Left lung (tissue), 10 donors: ENCODE data around the gene ITGA11. TPM values are rescaled to one million over a fixed set of nuclear protein-coding genes. Genes with fewer than 3 reads are reported as not detected.

Source experiments
- ATAC-seq: fragments of 200-7000 bp; cut with Tn5 transposase; one replicate; pipeline ENCODE4 v1.9.1; 2020; ENCODE audit warnings: moderate library complexity
- DNase-seq, 4 donors: peaks; one replicate each; pipeline ENCODE4 v3.0.0-alpha.2; 2013 to 2020
- H3K27ac ChIP-seq, 2 donors: fragments of 200-600 bp; sonication (generic) in 1 of 2; one replicate each; pipeline versions ENCODE4 v1.5.0 to v1.8.0; 2020 to 2021
- H3K27me3 ChIP-seq, 2 donors: fragments of 200-600 bp; sonication (generic) in 1 of 2; one replicate each; pipeline versions ENCODE4 v1.5.0 to v1.8.0; 2020 to 2021
- H3K36me3 ChIP-seq, 2 donors: fragments of 200-600 bp; sonication (generic) in 1 of 2; one replicate each; pipeline versions ENCODE4 v1.5.0 to v1.8.0; 2020 to 2021
- H3K4me1 ChIP-seq, 2 donors: fragments of 200-600 bp; one replicate each; pipeline ENCODE4 v1.8.0; 2021
- H3K4me3 ChIP-seq, 2 donors: fragments of 200-600 bp; sonication (generic) in 1 of 2; one replicate each; pipeline versions ENCODE4 v1.5.0 to v1.8.0; 2020 to 2021; ENCODE audit warnings: mild to moderate bottlenecking in 1 of 2
- H3K9me3 ChIP-seq, 2 donors: fragments of 200-600 bp; sonication (generic) in 1 of 2; one replicate each; pipeline versions ENCODE4 v1.5.0 to v1.8.0; 2020 to 2021
- intact Hi-C, 2 donors: fragments of 100-400 bp; cut with DNase I; formaldehyde crosslinking; loops; one replicate each; pipeline versions ENCODE4 v1.11.2 to v1.14.2; 2022
- polyA plus RNA-seq, 6 donors: library from polyadenylated mRNA; unstranded; fragments of 120-200 nt; gene quantifications; one replicate each; pipeline ENCODE4 v1.2.1, GENCODE V29; 2013; ENCODE audit not compliant: insufficient read length in 6 of 6
- total RNA-seq, 2 donors: library from RNA; stranded (reverse); fragmentation: NEBNext Ultra II Directional; extraction: Animal tissue kit (Norgen Biotek cat#: 25700); gene quantifications; one replicate each; pipeline ENCODE4 v1.2.1, GENCODE V29; 2021
- TF ChIP-seq, protein P1 (sequence below), 2 donors: fragments of 200-600 bp; sonication (generic) in 1 of 2; IDR thresholded peaks; one replicate each; pipeline versions ENCODE4 v1.5.0 to v1.8.0; 2021; ENCODE audit warnings: antibody characterized with exemption in 2 of 2
- donor health status: DM: no; HTN: yes; CAD: no.
- donor health status: DM: no; HTN: no; CAD: no.

ITGA11 gene
- total and polyA plus RNA-seq, 8 donors: 1.1 to 7.3 (median 1.8) TPM

DNA sequence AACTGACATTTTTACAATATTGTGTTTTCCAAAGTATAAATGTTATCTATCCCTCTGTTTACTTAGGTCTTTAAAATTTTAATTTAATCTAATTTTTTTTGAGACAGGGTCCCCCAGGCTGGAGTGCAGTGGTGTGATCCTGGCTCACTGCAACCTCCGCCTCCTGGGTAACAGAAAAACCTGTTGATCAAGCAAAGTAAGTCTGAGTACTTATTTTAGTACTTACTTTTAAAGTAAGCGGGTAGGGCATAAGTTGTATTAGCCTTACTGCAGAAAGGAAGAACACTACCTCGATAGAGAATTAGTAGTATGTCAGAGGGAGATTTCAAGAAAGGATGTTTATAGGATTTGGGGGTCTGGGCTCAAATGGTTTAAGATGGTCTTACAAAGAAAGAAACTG is 166.3 kb downstream of the ITGA11 start:
- no peaks in the 10 kb centered on the region for H3K4me1 ChIP-seq
- no peaks in the 10 kb centered on the region for H3K36me3 ChIP-seq
- TF ChIP-seq, protein P1, sequence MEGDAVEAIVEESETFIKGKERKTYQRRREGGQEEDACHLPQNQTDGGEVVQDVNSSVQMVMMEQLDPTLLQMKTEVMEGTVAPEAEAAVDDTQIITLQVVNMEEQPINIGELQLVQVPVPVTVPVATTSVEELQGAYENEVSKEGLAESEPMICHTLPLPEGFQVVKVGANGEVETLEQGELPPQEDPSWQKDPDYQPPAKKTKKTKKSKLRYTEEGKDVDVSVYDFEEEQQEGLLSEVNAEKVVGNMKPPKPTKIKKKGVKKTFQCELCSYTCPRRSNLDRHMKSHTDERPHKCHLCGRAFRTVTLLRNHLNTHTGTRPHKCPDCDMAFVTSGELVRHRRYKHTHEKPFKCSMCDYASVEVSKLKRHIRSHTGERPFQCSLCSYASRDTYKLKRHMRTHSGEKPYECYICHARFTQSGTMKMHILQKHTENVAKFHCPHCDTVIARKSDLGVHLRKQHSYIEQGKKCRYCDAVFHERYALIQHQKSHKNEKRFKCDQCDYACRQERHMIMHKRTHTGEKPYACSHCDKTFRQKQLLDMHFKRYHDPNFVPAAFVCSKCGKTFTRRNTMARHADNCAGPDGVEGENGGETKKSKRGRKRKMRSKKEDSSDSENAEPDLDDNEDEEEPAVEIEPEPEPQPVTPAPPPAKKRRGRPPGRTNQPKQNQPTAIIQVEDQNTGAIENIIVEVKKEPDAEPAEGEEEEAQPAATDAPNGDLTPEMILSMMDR (IDR thresholded peaks at IDR 0.05): no peak
- DNase-seq (no peak), ATAC-seq (no peak)
- intact Hi-C loops: no loop called here
- H3K4me3 ChIP-seq: no peak overlapping the region
- H3K9me3 ChIP-seq: no peaks in the 10 kb centered on the region
- no peak overlapping the region for H3K27ac ChIP-seq
- H3K27me3 ChIP-seq: peaks cover 0 to 25% of the 10 kb centered on the region in 2 donors

DNA sequence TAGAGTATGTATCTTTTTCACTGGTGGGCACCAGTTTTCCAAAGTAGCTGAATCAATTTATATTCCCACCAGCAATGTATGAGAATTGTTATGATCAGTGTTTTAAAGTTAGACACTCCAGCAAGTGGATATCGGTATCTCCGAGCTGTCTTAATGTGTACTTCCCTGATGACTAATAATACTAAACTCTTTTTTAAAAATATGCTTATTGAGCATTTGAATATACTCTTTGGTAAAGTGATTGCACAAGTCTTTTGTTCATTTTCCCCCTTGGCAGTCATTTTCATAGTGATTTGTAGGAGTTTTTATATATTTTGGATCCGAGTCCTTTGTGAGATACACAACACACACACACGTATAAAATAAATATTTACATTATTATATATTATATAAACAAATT is 166.9 kb downstream of the ITGA11 start:
- H3K9me3 ChIP-seq: no peaks in the 10 kb centered on the region
- H3K27ac ChIP-seq: no peak overlapping the region
- no peaks in the 10 kb centered on the region for H3K4me1 ChIP-seq
- intact Hi-C loops: no loop called here
- H3K36me3 ChIP-seq: no peaks in the 10 kb centered on the region
- no peak overlapping the region for H3K4me3 ChIP-seq
- TF ChIP-seq, protein P1 (IDR thresholded peaks at IDR 0.05): no peak
- ATAC-seq: no peak
- DNase-seq: no peak
- peaks cover 0 to 25% of the 10 kb centered on the region in 2 donors for H3K27me3 ChIP-seq

DNA sequence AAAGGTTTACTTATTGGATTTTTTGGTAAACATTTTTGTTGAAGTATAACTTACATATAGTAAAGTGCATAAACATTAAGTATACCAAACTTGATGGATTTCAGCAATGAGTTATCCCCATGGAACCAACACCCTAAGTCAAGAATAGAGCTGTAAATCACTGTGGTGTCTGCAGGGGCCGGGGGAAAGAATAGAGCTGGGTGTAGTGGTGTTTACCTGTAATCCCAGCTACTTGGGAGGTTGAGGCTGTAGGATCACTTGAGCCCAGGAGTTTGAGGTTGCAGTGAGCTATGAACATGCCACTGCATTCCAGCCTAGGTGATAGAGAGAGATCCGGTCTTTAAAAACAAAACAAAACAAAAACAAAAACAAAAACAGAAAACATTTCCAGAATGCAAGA is 167.7 kb downstream of the ITGA11 start:
- peaks cover 0 to 25% of the 10 kb centered on the region in 2 donors for H3K27me3 ChIP-seq
- no peak for ATAC-seq
- DNase-seq: no peak
- H3K9me3 ChIP-seq: no peaks in the 10 kb centered on the region
- no peak overlapping the region for H3K4me3 ChIP-seq
- intact Hi-C loops: no loop called here
- no peaks in the 10 kb centered on the region for H3K4me1 ChIP-seq
- no peaks in the 10 kb centered on the region for H3K36me3 ChIP-seq
- H3K27ac ChIP-seq: no peak overlapping the region
- TF ChIP-seq, protein P1 (IDR thresholded peaks at IDR 0.05): no peak

DNA sequence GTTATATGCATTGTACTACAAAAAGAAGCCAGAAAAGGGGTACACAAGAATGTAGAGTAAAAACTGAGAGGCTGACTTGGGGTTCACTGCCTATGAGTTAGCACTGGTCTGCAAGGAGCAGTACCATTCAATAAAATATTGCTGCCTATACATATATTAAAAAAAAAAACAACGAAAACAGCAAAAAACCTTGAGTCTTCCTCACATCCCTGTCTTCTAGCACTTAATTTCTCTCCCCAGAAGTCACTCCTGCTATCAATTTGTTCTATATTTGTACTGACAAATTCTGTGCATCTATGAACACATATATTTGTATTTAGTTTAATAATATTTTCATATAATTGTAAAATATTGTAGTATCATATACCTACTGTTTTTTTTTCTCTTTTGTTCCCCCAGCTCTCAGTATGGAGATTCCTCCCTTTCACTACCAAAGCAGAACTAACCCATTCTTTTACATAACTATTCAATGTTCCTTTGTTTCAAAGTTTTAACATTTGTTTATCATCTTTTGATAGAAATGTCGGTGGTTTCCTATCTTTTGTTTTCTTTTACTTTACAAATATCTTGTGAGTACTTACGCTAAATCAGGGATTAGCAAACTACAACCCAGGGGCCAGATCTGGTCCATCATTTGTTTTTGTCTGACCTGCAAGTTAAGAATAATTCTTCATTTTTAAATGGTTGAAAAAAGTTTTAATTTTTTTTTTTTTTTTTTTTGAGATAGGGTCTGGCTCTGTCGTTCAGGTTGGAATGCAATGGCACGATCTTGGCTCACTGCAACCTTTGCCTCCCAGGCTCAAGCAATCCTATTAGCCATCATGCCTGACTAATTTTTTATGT is 169.2 kb downstream of the ITGA11 start:
- Histone ChIP-seq H3K27me3 (peaks cover 0 to 25% of the 10 kb centered on the region in 2 donors), H3K4me3 (no peak overlapping the region), H3K36me3 (no peaks in the 10 kb centered on the region), H3K9me3 (no peaks in the 10 kb centered on the region), H3K27ac (no peak overlapping the region), H3K4me1 (no peaks in the 10 kb centered on the region)
- TF ChIP-seq, protein P1 (IDR thresholded peaks at IDR 0.05): no peak
- no peak for DNase-seq
- intact Hi-C loops: no loop called here
- no peak for ATAC-seq

DNA sequence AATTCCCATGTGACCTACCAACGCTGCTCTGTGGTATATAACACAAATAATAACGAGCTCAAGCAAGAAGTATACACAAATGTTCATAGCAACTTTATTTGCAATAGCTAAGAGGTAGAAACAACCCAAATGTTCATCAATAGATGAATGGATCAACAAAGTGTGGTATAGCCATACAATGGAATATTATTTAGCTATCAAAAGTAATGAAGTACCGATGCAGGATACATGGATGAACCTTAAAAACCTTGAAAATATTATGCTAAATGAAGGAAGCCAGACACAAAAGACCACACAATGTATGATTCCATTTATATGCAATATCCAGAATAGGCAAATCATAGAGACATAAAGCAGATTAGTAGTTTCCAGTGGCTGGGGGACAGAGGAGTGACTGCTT is 170.0 kb downstream of the ITGA11 start:
- H3K36me3 ChIP-seq: no peaks in the 10 kb centered on the region
- intact Hi-C loops: no loop called here
- TF ChIP-seq, protein P1 (IDR thresholded peaks at IDR 0.05): no peak
- peaks cover 0 to 5% of the 10 kb centered on the region in 2 donors for H3K4me1 ChIP-seq
- ATAC-seq (no peak), DNase-seq (no peak)
- H3K4me3 ChIP-seq: no peak overlapping the region
- peaks cover 0 to 20% of the 10 kb centered on the region in 2 donors for H3K27me3 ChIP-seq
- H3K27ac ChIP-seq: no peak overlapping the region
- H3K9me3 ChIP-seq: no peaks in the 10 kb centered on the region
